ENCODE measurements around the gene OPN4. TPM values are rescaled to one million over a fixed set of nuclear protein-coding genes. Genes with fewer than 3 reads are reported as not detected.

OPN4 gene
- total RNA-seq, 2 donors from 2014 or later: not detected

- H3K27ac ChIP-seq: no peak overlapping the region
- 39 to 44% methylated on average over 6 to 9 of the region's 9 CpGs for WGBS, 2 donors
- DNase-seq (peak in 3 of 4 donors; percentile 13 to 50 (median 35)), ATAC-seq (no peak)
- H3K4me3 ChIP-seq: no peak overlapping the region
- H3K9me3 ChIP-seq: no peaks in the 10 kb centered on the region
- no peaks in the 10 kb centered on the region for H3K27me3 ChIP-seq
- H3K4me1 ChIP-seq: peaks cover 6% of the 10 kb centered on the region
- peak in 3 of 7 experiments; percentile 17 to 32 (median 20) for TF ChIP-seq CTCF (IDR thresholded peaks at IDR 0.05)
- TF ChIP-seq POLR2A (IDR thresholded peaks at IDR 0.05): no peak
- H3K36me3 ChIP-seq (replicated peaks in 1 of 2; ENCODE audit: insufficient read depth in 1 of 2, low read depth in 2 of 2): no peaks in the 10 kb centered on the region
- intact Hi-C loops (cut with DNase I): no loop called here
Measured at GRCh38 chr10:86698207-86698940, 44.0 kb downstream of the OPN4 start.

GRCh38 chr10:86699125-86699524 lies 44.8 kb downstream of the OPN4 start:
- H3K36me3 ChIP-seq (replicated peaks in 1 of 2; ENCODE audit: insufficient read depth in 1 of 2, low read depth in 2 of 2): no peaks in the 10 kb centered on the region
- no peak for DNase-seq
- WGBS, 2 donors: 90 to 96% methylated on average over 7 of the region's 7 CpGs
- no peaks in the 10 kb centered on the region for H3K27me3 ChIP-seq
- no peak overlapping the region for H3K4me3 ChIP-seq
- H3K4me1 ChIP-seq: peaks cover 6% of the 10 kb centered on the region
- TF ChIP-seq CTCF (IDR thresholded peaks at IDR 0.05) (no peak), POLR2A (IDR thresholded peaks at IDR 0.05) (no peak)
- ATAC-seq: no peak
- H3K9me3 ChIP-seq: no peaks in the 10 kb centered on the region
- intact Hi-C loops (cut with DNase I): no loop called here
- H3K27ac ChIP-seq: no peak overlapping the region

- ATAC-seq: no peak
Measured at GRCh38 chr10:86699541-86699940, 45.2 kb downstream of the OPN4 start.

GRCh38 chr10:86699991-86700840 lies 45.9 kb downstream of the OPN4 start:
- no peaks in the 10 kb centered on the region for H3K27me3 ChIP-seq
- DNase-seq (peak in 1 of 4 donors; percentile 56), ATAC-seq (no peak)
- no peaks in the 10 kb centered on the region for H3K9me3 ChIP-seq
- intact Hi-C loops (cut with DNase I): no loop called here
- TF ChIP-seq POLR2A (IDR thresholded peaks at IDR 0.05) (no peak), CTCF (IDR thresholded peaks at IDR 0.05) (no peak)
- no peak overlapping the region for H3K4me3 ChIP-seq
- WGBS, 2 donors: 79 to 87% methylated on average over 5 to 9 of the region's 9 CpGs
- no peaks in the 10 kb centered on the region for H3K36me3 ChIP-seq (replicated peaks in 1 of 2; ENCODE audit: insufficient read depth in 1 of 2, low read depth in 2 of 2)
- no peak overlapping the region for H3K27ac ChIP-seq
- peaks cover 6% of the 10 kb centered on the region for H3K4me1 ChIP-seq

More at GRCh38 chr10:86699541-86699940, 45.2 kb downstream of the OPN4 start:
- Histone ChIP-seq H3K4me3 (no peak overlapping the region), H3K27ac (no peak overlapping the region), H3K9me3 (no peaks in the 10 kb centered on the region), H3K4me1 (peaks cover 6% of the 10 kb centered on the region), H3K36me3 (replicated peaks in 1 of 2; ENCODE audit: insufficient read depth in 1 of 2, low read depth in 2 of 2) (no peaks in the 10 kb centered on the region), H3K27me3 (no peaks in the 10 kb centered on the region)
- WGBS, 2 donors: 97 to 100% methylated on average over 5 to 8 of the region's 8 CpGs
- DNase-seq: no peak
- intact Hi-C loops (cut with DNase I): no loop called here
- TF ChIP-seq CTCF (IDR thresholded peaks at IDR 0.05): no peak
- TF ChIP-seq POLR2A (IDR thresholded peaks at IDR 0.05): no peak

Measured in body of pancreas (tissue), 4 donors.